K562 (cell line): Measurements from ENCODE around the gene BICD1. TPM values are rescaled to one million over a fixed set of nuclear protein-coding genes. Genes with fewer than 3 reads are reported as not detected.

Experiments used
- ATAC-seq: fragments of 200-7000 bp; cut with Tn5 transposase; 3 replicates; pipeline ENCODE4 v1.9.1; 2020; ENCODE audit warnings: moderate library complexity
- BruUV-seq: library from RNA; stranded (reverse); fragments of 400-500 nt; replicated peaks from 2 replicates; lab custom pipeline; 2021; lab: Mats Ljungman, UMichigan
- CTCF ChIA-PET: fragments of 300-600 bp; formaldehyde crosslinking; extraction: SDS; loops from one replicate; lab custom pipeline; 2021; ENCODE audit warnings: low intra/inter-chr PET ratio; lab: Yijun Ruan, JAX
- POLR2A ChIA-PET: fragments of 300-600, 350-650 bp; sonication (Branson Sonifier 250); formaldehyde crosslinking; extraction: SDS; loops from one replicate; lab custom pipeline; 2021; ENCODE audit warnings: antibody characterized with exemption, inconsistent platforms; lab: Yijun Ruan, JAX
- DNase-seq, 4 experiments: peaks; one replicate each; pipeline versions ENCODE4 v3.0.0 to v3.0.0-alpha.2; 2011 to 2018; ENCODE audit warnings: low spot score in 3 of 4, mixed read lengths in 3 of 4; ENCODE audit errors: extremely low read depth in 1 of 4
- FAIRE-seq: peaks from 2 replicates; lab custom pipeline; 2011; peaks lifted over from hg19 to GRCh38; lab: Jason Lieb, UNC
- H2AFZ ChIP-seq: 2 replicates; pipeline ENCODE4 v1.6.0; 2011; ENCODE audit warnings: low read depth, low read length, control low read depth, inconsistent platforms
- H3K27ac ChIP-seq: fragments of 200-600 bp; 3 replicates; pipeline ENCODE4 v1.8.0; 2011; ENCODE audit warnings: low read depth, mild to moderate bottlenecking, control low read depth, inconsistent platforms, low read length, moderate library complexity, mixed read lengths; ENCODE audit errors: extremely low read depth
- H3K27me3 ChIP-seq, 2 experiments: fragments of 300-600 bp in 1 of 2; 2 replicates in 1 of 2; 3 replicates in 1 of 2; pipeline versions ENCODE4 v1.6.0 to v1.8.0; 2011; ENCODE audit warnings: inconsistent platforms in 2 of 2, low read length in 2 of 2, mild to moderate bottlenecking in 1 of 2, mixed read lengths in 1 of 2, moderate library complexity in 1 of 2; ENCODE audit not compliant: control insufficient read depth in 2 of 2, insufficient read depth in 2 of 2
- H3K36me3 ChIP-seq: fragments of 300-600 bp; 3 replicates; pipeline ENCODE4 v1.8.0; 2011; ENCODE audit warnings: mild to moderate bottlenecking, low read length, inconsistent platforms; ENCODE audit not compliant: control insufficient read depth, insufficient read depth
- H3K4me1 ChIP-seq, 2 experiments: fragments of 200-600 bp in 1 of 2; replicated peaks in 1 of 2; 2 replicates in 1 of 2; 3 replicates in 1 of 2; pipeline versions ENCODE4 v1.5.1 to v1.8.0; 2011; ENCODE audit warnings: inconsistent platforms in 2 of 2, low read length in 2 of 2, mild to moderate bottlenecking in 1 of 2, mixed read lengths in 1 of 2, moderate library complexity in 1 of 2; ENCODE audit not compliant: control insufficient read depth in 2 of 2, insufficient read depth in 2 of 2
- H3K4me2 ChIP-seq: 2 replicates; pipeline ENCODE4 v1.6.1; 2011; ENCODE audit warnings: low read length, control low read depth, inconsistent platforms, mixed read lengths; ENCODE audit not compliant: insufficient read depth
- H3K4me3 ChIP-seq: fragments of 200-600 bp; sonication (generic), shearing (Covaris generic); 2 replicates; pipeline ENCODE4 v1.5.1; 2016; ENCODE audit warnings: control low read depth, inconsistent platforms
- H3K79me2 ChIP-seq: fragments of 200-600 bp; 3 replicates; pipeline ENCODE4 v1.8.0; 2011; ENCODE audit warnings: low read length, inconsistent platforms; ENCODE audit not compliant: control insufficient read depth, insufficient read depth
- H3K9ac ChIP-seq, 2 experiments: 2 replicates each; pipeline versions ENCODE4 v1.6.0 to v1.6.1; 2011; ENCODE audit warnings: low read depth in 2 of 2, low read length in 2 of 2, control low read depth in 1 of 2, inconsistent platforms in 1 of 2, mild to moderate bottlenecking in 1 of 2, mixed read lengths in 1 of 2; ENCODE audit not compliant: insufficient read depth in 1 of 2
- H3K9me1 ChIP-seq: one replicate; pipeline ENCODE4 v1.6.0; 2011; ENCODE audit warnings: inconsistent platforms, mild to moderate bottlenecking, low read length, moderate library complexity; ENCODE audit not compliant: control insufficient read depth, insufficient read depth
- H3K9me3 ChIP-seq: replicated peaks from 2 replicates; pipeline ENCODE4 v1.5.1; 2011; ENCODE audit warnings: low read depth, low read length, inconsistent platforms; ENCODE audit not compliant: control insufficient read depth, insufficient read depth
- H4K20me1 ChIP-seq: replicated peaks from 2 replicates; pipeline ENCODE4 v1.6.1; 2011; ENCODE audit warnings: low read length, inconsistent platforms, mixed read lengths; ENCODE audit not compliant: control insufficient read depth, insufficient read depth
- DACH1 ChIP-seq: fragments of 450-650 bp; IDR thresholded peaks from 2 replicates; pipeline ENCODE4 v1.6.1; 2018; ENCODE audit not compliant: partially characterized antibody
- PKNOX1 ChIP-seq: fragments of 450-650 bp; IDR thresholded peaks from 2 replicates; pipeline ENCODE4 v1.6.1; 2016
- WGBS: fragments of 100-300 bp; shearing (Covaris generic); methylation state at CpG from one replicate; pipeline ENCODE4 v1.1.6; 2016; ENCODE audit warnings: low coverage, mixed read lengths; ENCODE audit not compliant: insufficient coverage; ENCODE audit errors: missing lambda C conversion rate; 5-methylcytosine and 5-hydroxymethylcytosine counted together
- in situ Hi-C: fragments of 300-500 bp; cut with MboI; formaldehyde crosslinking; loops from 4 replicates; pipeline ENCODE4 v1.15.0; 2018; ENCODE audit warnings: inconsistent platforms, mixed read lengths
- intact Hi-C: fragments of 100-400 bp; cut with micrococcal nuclease; formaldehyde crosslinking; loops from 2 replicates; pipeline ENCODE4 v1.14.2; 2022
- polyA plus RNA-seq, 8 experiments: library from polyadenylated mRNA; depleted of rRNA in 4 of 8; stranded (reverse) in 5 of 8; unstranded in 3 of 8; fragments of >200 nt; fragmentation: Nextera tagmentation in 2 of 8; fragmentation: Illumina TruSeq in 1 of 8; extraction: Ambion mirVana in 2 of 8; extraction: Trizol in 1 of 8; gene quantifications; 2 replicates each; pipeline versions ENCODE4 v1.2.1 to v1.2.3, GENCODE V29; 2011 to 2014; ENCODE audit warnings: inconsistent platforms in 1 of 8, missing spikeins in 1 of 8
- total RNA-seq, 7 experiments: library from RNA; depleted of rRNA in 6 of 7; stranded (reverse); fragments of >200 nt in 6 of 7; fragmentation: Illumina TruSeq in 2 of 7; extraction: Trizol in 2 of 7; gene quantifications; 2 replicates each; pipeline versions ENCODE4 v1.2.1 to v1.2.3, GENCODE V29; 2011 to 2021; ENCODE audit warnings: low replicate concordance in 1 of 7

The BICD1 gene
- total and polyA plus RNA-seq, 9 of the 15 experiments (the other 6 are each of a cell fraction or from before 2014, with no cell fraction given): 3.5 to 21.1 (median 12.5) TPM

GRCh38 chr12:32108787-32109186, 2.1 kb downstream of the BICD1 start (continued):
- peak; percentile 29; the same call in 1 of the 2 replicates for TF ChIP-seq PKNOX1

GRCh38 chr12:32110417-32110816, 3.8 kb downstream of the BICD1 start:
- no peak for FAIRE-seq
- H3K4me2 ChIP-seq: no peak overlapping the region
- POLR2A ChIA-PET: interaction anchor here (1.5 to 1.7 kb wide), 3 partner anchors 11 to 396 kb away, joined by 3 to 7 read pairs (median 4); no protein-coding TSS in a partner anchor

More at GRCh38 chr12:32110417-32110816, 3.8 kb downstream of the BICD1 start:
- Histone ChIP-seq H3K9me1 (no peaks in the 10 kb centered on the region), H3K27me3 (no peaks in the 10 kb centered on the region), H3K79me2 (peaks cover 27% of the 10 kb centered on the region), H2AFZ (no peak overlapping the region), H3K27ac (no peak overlapping the region), H3K4me3 (no peak overlapping the region), H3K4me1 (peaks cover 16 to 17% of the 10 kb centered on the region in 2 experiments; a peak in 4 of 5 replicates), H3K9ac (no peak overlapping the region), H4K20me1 (0 out of 2 replicates have a peak, but pooled peaks cover 3% of the 10 kb centered on the region), H3K9me3 (no peaks in the 10 kb centered on the region), H3K36me3 (no peaks in the 10 kb centered on the region)
- BruUV-seq: no TSS peak
- in situ Hi-C loops (no loop called here), intact Hi-C loops (no loop called here)
- TF ChIP-seq PKNOX1 (peak; percentile 47), DACH1 (no peak)
- ATAC-seq: no peak
- 84% methylated on average over 3 of the region's 3 CpGs for WGBS
- CTCF ChIA-PET: no interaction called here
- DNase-seq: no peak
